ENCODE results near the gene RPS3.

Gene RPS3

GRCh38 chr11:75420224-75421034, 21.1 kb downstream of the RPS3 start:
- DNase-seq, result no peak

GRCh38 chr11:75421035-75421602, 21.8 kb downstream of the RPS3 start:
- no peak for DNase-seq

GRCh38 chr11:75421902-75422247, 22.6 kb downstream of the RPS3 start:
- no peak for DNase-seq

GRCh38 chr11:75422248-75423231, 23.2 kb downstream of the RPS3 start:
- no peak for DNase-seq

- no peak for DNase-seq
These were observed 24.4 kb downstream of the RPS3 start for GRCh38 chr11:75423721-75424120.

GRCh38 chr11:75424396-75424795, 25.1 kb downstream of the RPS3 start:
- no peak for DNase-seq

- DNase-seq, result no peak
These were observed 26.1 kb downstream of the RPS3 start for GRCh38 chr11:75425422-75425821.

- no peak for DNase-seq
These were observed 27.4 kb downstream of the RPS3 start for GRCh38 chr11:75426720-75427086.

- no peak for DNase-seq
These were observed 27.9 kb downstream of the RPS3 start for GRCh38 chr11:75427181-75427580.

- DNase-seq, result no peak
These were observed 29.0 kb downstream of the RPS3 start for GRCh38 chr11:75428281-75428724.

GRCh38 chr11:75428989-75429640, 29.8 kb downstream of the RPS3 start:
- no peak for DNase-seq

GRCh38 chr11:75429641-75429901, 30.3 kb downstream of the RPS3 start:
- no peak for DNase-seq

- DNase-seq, result peak; percentile 21
These were observed 30.8 kb downstream of the RPS3 start for GRCh38 chr11:75429902-75430713.

- DNase-seq, result no peak
These were observed 31.6 kb downstream of the RPS3 start for GRCh38 chr11:75430714-75431532.

GRCh38 chr11:75431533-75432525, 32.5 kb downstream of the RPS3 start:
- no peak for DNase-seq

- no peak for DNase-seq
These were observed 33.6 kb downstream of the RPS3 start, which contains the start of gene KLHL35 for GRCh38 chr11:75432911-75433321. Gene KLHL35, minus strand, starts transcription at chr11:75433203. Its CDS starts 2,574 bp downstream, at chr11:75430629.

GRCh38 chr11:75433443-75433842, 34.1 kb downstream of the RPS3 start:
- no peak for DNase-seq

GRCh38 chr11:75434051-75434450, 34.7 kb downstream of the RPS3 start:
- no peak for DNase-seq

GRCh38 chr11:75434886-75435570, 35.7 kb downstream of the RPS3 start:
- no peak for DNase-seq

- DNase-seq, result no peak
These were observed 36.2 kb downstream of the RPS3 start for GRCh38 chr11:75435571-75435925.

Data from NCI-H1436 (cell line).